Activated CD4-positive, alpha-beta T cell treated with anti-CD3 and anti-CD28 coated beads, Interleukin-2, amount 50 U/mL, for 1 hour (primary cell): ENCODE data around the gene ERCC5.

Experiments used
- DNase-seq: peaks from one replicate; pipeline ENCODE4 v3.0.0-alpha.2; 2020

The ERCC5 gene

DNA sequence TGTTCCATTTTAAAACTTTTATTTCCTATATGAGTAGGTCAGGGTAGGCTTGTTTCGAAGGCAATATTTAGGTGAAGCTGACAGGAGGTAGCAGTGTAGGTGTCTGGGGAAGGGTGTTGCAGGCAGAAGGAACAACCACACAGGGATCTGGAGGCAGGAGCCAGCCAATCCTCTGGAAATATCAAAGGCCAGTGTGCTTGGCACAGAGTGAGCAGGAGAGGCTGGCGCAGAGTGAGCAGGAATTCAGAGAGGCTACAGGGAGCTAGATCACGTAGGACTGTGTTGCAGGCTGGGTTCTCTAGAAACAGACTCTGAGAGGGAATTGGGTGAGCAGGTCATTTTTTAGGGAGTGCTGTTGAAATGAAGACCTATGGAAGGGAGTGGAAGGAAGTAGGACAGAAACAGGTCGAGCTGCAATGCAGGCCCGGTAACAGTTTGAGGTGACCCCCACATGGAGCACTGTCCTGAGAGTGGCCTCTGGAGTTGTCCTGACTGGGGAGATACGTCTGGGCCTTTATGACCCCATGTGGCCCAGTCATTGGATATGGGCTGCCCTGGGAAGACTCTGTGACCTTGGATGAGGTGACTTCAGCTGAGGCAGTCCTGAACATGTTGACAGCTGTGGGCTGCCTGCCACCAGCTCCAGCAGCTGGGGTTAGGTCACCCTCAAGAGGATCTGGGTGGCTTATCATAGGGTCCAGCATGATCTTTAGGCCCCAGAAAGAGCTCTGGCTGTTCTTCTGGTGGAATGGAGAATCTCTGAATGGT lies 51.7 kb downstream of the ERCC5 start:
- no peak for DNase-seq

- DNase-seq, result no peak
These were observed 54.4 kb downstream of the ERCC5 start for GRCh38 chr13:102900193-102900608.

- no peak for DNase-seq
These were observed 55.2 kb downstream of the ERCC5 start for GRCh38 chr13:102901056-102901455.

DNA sequence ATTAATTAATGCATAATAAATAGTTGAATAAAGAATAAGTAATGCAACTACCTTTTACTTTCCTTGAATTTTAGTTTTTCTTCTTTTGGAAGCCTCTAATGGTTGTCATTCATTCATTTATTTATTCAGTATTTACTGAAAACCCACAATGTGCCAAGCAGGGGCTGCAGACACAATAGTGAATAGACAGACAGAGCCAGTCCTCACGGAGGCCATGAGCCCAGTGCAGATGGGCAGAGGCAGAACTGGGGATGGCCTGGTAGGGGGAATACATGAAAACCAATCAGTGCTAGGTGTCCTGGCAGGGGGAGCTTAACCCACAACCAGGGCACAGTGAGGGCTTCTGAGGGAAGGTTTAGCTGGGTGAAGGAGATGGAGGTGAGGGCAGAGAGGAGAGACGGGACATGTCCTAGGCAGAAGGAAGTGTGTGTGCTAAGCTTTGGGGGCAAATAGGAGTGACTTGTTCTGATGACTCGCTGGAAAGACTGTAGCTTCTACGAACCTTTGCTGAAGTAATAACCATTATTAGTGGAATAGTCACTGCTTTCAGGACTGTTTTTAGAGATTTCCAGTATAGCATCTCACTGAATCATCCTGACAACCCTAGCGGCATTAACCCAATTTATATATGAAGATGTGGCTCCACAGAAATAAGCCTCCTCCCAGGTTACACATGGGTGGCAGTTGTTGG lies 55.9 kb downstream of the ERCC5 start:
- DNase-seq, result no peak

DNA sequence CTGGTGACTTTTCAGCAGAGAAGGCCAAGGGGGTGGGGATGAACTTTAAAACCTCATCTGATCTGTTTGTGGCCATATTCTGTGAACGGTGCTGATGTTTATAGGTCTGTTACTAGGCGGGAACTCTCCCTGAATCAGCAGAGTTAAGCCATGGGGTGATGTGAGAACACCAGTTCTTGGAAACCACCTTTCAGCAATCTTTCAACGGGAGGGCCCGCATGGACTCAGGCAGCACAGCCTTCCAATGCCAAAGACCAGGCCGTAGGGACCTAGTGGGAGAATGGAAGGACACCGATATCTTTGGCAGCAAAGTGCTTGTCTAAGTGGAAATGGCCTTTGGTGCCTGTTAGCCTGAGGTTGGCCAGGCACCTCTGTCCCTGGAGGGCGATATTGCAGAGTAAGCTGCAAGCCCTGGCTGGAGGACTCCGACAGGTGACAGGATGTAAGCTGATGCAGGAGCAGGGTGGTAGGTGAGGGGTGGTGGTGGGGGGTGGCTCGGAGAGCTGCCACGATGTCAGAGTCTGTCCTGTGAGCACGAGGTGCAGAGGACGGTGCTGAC lies 57.0 kb downstream of the ERCC5 start:
- DNase-seq, result no peak

- DNase-seq, result no peak
These were observed 58.0 kb downstream of the ERCC5 start for GRCh38 chr13:102903659-102904407.

- DNase-seq, result no peak
These were observed 58.6 kb downstream of the ERCC5 start for GRCh38 chr13:102904408-102904862.

GRCh38 chr13:102905905-102906771 lies 60.3 kb downstream of the ERCC5 start:
- no peak for DNase-seq

DNA sequence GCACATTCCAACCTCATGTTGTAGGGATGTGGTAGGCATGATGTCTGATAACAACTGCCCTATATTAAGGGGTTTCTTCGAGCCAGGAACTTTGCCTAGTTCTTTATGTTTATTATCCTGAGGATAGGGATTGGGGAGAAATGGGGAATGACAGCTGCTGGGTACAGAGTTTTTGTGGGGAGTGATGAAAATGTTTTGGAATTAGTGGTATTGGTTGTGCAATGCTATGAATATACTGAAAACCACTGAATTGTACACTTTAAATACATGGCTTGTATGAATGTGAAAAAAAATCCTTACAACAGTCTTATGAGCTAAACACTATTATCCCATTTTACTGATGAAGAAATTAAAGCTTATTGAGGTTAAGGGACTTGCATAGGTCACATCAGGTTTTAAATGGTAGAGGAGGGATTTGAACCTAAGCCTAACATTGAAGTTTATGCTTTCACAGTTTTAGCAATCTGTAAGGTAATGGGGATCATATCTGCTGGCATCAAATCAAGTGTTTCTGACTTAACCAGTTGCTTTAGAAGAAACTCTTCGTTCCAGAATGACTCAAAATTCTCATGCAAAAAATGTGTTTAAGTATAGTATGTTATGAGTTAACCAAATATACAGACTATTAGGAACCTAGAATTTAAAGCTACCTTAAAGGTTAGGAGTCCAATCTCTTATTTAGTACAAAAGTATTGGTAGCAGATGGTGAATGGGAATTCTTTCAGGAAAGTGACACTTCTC lies 61.4 kb downstream of the ERCC5 start:
- DNase-seq, result no peak

DNA sequence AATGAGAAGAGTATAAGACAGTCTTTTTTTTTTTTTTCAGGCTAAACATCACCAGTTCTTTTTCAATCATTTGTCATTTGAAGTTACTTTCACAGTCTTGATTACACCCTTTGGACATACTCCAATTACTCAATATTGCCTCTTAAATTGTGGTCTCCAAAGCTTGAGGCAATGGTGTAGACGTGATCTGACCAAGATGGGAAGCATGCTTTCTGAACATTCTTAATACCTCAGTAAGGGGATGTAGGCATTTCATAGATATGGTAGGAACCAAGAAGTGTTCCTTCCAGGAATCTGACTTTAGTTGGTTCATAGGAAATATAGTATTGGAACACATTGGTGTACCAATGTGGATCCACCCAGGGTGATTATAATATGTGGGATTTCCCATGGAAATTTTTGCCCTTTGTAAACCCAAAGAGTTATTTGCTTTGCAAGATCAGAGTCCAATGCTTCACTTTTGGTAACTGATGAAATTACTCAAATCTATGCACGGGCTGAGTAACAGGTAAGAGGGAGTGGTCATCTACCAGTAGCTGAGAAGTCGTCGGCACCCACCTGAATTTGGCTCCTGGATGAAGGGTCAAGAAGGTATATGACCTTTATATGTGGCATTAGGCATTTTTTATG lies 62.2 kb downstream of the ERCC5 start:
- no peak for DNase-seq

- DNase-seq, result no peak
These were observed 64.1 kb downstream of the ERCC5 start for GRCh38 chr13:102909971-102910370.

- no peak for DNase-seq
These were observed 65.5 kb downstream of the ERCC5 start for GRCh38 chr13:102911336-102911735.

DNA sequence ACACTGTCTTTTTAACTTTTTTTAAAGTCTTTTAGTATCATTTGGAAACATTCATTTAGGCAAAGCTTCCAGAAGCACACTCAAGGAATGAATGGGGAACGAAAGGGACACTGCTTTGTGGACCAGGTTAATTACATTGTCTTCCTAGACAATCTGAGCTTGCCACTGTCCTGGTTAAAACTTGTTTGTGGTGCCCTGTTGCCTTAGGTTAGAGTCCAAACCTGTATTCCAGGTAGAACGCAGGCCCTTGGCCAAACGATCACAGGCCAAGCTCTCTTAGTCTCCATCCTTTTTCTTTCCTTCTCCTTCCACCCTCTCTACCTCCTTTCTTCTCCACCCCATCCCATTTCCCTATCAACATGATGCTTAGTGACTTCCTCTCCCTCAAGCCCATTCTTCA lies 66.8 kb downstream of the ERCC5 start:
- no peak for DNase-seq

- DNase-seq, result no peak
These were observed 68.1 kb downstream of the ERCC5 start for GRCh38 chr13:102913914-102914313.

DNA sequence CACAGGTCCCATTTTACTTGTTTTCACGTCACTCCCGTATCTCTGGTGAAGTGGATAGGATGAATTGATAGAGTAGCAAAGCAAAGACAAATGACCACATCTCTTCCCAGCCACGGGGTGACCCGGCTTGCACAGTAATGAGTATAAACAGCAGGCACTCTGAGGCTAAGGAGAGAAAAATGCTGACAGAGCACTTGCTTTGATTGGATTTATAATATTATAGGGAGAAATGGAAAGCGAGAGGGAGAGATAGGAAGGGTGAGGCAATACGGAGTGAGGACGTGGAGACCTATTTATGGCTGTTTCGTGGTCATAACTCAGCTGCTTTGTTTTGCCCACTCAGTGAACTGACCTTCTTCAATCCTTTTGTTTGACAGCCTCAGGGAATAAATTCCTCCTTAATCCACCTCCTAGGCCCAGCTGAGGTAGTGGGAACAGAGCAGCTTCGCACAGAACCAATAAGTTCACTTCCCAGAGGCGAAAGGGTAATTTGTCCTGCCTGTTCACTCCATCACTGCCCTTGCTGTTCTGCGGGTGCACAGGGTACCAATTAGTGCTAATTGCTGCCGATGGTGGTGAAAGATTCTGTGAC lies 68.6 kb downstream of the ERCC5 start:
- no peak for DNase-seq

GRCh38 chr13:102915393-102915930 lies 69.6 kb downstream of the ERCC5 start:
- no peak for DNase-seq

GRCh38 chr13:102917019-102917418 lies 71.2 kb downstream of the ERCC5 start:
- no peak for DNase-seq

DNA sequence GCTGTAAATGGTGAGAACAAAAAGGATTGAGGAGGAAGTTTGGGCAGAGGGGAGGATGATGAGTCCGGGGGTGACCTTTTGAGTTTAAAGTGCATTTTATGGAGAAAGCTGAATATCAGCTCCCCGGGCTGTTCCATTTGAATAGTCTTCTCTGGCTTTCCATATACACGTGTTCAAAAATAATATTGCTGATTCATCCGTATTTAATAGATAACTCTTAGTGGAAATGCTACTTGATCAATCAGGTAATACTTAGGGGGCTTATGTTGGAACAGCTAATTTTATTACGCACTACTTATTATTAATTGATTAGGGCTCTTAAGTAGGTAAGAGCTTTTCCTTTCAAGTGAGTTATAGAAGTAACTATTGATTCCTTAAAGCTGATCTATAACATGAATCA lies 76.4 kb downstream of the ERCC5 start:
- no peak for DNase-seq
